A673 (cell line): Measurements from ENCODE around the gene RIPOR3. TPM values are rescaled to one million over a fixed set of nuclear protein-coding genes. Genes with fewer than 3 reads are reported as not detected.

Experiments used
- BruUV-seq: library from RNA; stranded (reverse); fragments of 400-500 nt; replicated peaks from 2 replicates; lab custom pipeline; 2021; lab: Mats Ljungman, UMichigan
- CTCF ChIA-PET: fragments of 300-600 bp; sonication (Branson Sonifier 250); formaldehyde crosslinking; loops from one replicate; lab custom pipeline; 2022; ENCODE audit warnings: antibody characterized with exemption; lab: Charles Lee
- POLR2A ChIA-PET: fragments of 300-600 bp; sonication (Branson Sonifier 250); formaldehyde crosslinking; loops from one replicate; lab custom pipeline; 2022; ENCODE audit warnings: antibody characterized with exemption; ENCODE audit not compliant: low non-redundant PET; lab: Charles Lee
- DNase-seq: peaks from one replicate; pipeline ENCODE4 v3.0.0-alpha.2; 2015; ENCODE audit warnings: low spot score
- H3K27ac ChIP-seq: fragments of 200-600 bp; sonication (generic); 2 replicates; pipeline ENCODE4 v1.5.1; 2016; ENCODE audit warnings: mixed run types, low read depth, mild to moderate bottlenecking, mixed read lengths, antibody characterized with exemption, low read length; ENCODE audit not compliant: poor library complexity, severe bottlenecking
- H3K27me3 ChIP-seq: fragments of 200-600 bp; sonication (generic); replicated peaks from 2 replicates; pipeline ENCODE4 v1.6.1; 2017; ENCODE audit warnings: mixed run types, low read depth, mild to moderate bottlenecking, mixed read lengths, antibody characterized with exemption, low read length; ENCODE audit not compliant: insufficient read depth, poor library complexity
- H3K36me3 ChIP-seq: fragments of 200-600 bp; sonication (generic); 2 replicates; pipeline ENCODE4 v1.6.1; 2016; ENCODE audit warnings: mixed run types, mild to moderate bottlenecking, mixed read lengths, antibody characterized with exemption, low read length; ENCODE audit not compliant: insufficient read depth, poor library complexity, severe bottlenecking
- H3K4me1 ChIP-seq: fragments of 200-600 bp; sonication (generic); 2 replicates; pipeline ENCODE4 v1.6.1; 2017; ENCODE audit warnings: mixed run types, mild to moderate bottlenecking, mixed read lengths, antibody characterized with exemption, low read length; ENCODE audit not compliant: insufficient read depth, poor library complexity, severe bottlenecking
- H3K4me3 ChIP-seq: fragments of 200-600 bp; sonication (generic); 2 replicates; pipeline ENCODE4 v1.5.1; 2016; ENCODE audit warnings: low read depth, mixed run types, mild to moderate bottlenecking, mixed read lengths, low read length; ENCODE audit not compliant: poor library complexity, severe bottlenecking
- H3K9me3 ChIP-seq: fragments of 200-600 bp; sonication (generic); 2 replicates; pipeline ENCODE4 v1.6.1; 2016; ENCODE audit warnings: mixed run types, low read depth, mild to moderate bottlenecking, mixed read lengths, antibody characterized with exemption, low read length; ENCODE audit not compliant: poor library complexity, severe bottlenecking
- CTCF ChIP-seq: fragments of 300-800, 200-600 bp; sonication (generic); conservative IDR thresholded peaks from 2 replicates; pipeline ENCODE4 v1.5.1; 2017; ENCODE audit warnings: low read depth, mild to moderate bottlenecking, antibody characterized with exemption, low read length, moderate library complexity, mixed read lengths
- EZH2 ChIP-seq: fragments of 200-600 bp; sonication (generic); IDR thresholded peaks from 2 replicates; pipeline ENCODE4 v1.6.1; 2017; ENCODE audit warnings: borderline replicate concordance, low read depth, mild to moderate bottlenecking, mixed read lengths, antibody characterized with exemption, low read length; ENCODE audit not compliant: poor library complexity, severe bottlenecking
- intact Hi-C: fragments of 100-400 bp; cut with micrococcal nuclease; formaldehyde crosslinking; loops from one replicate; pipeline ENCODE4 v1.10.0; 2022; ENCODE audit not compliant: unreplicated experiment
- total RNA-seq: library from RNA; stranded (reverse); gene quantifications from 2 replicates; pipeline ENCODE4 v1.2.3, GENCODE V29; 2021

Gene RIPOR3
- total RNA-seq, 1 experiment from 2014 or later: 19.1 TPM

- BruUV-seq: no TSS peak
These were observed 140.1 kb downstream of the RIPOR3 start for GRCh38 chr20:50551288-50551687.

GRCh38 chr20:50550531-50550930 lies 140.8 kb downstream of the RIPOR3 start:
- intact Hi-C loops: no loop called here
- CTCF ChIA-PET: no interaction called here
- H3K27me3 ChIP-seq: no peaks in the 10 kb centered on the region
- H3K9me3 ChIP-seq: peaks cover 3% of the 10 kb centered on the region
- H3K27ac ChIP-seq: no peak overlapping the region
- BruUV-seq: no TSS peak
- TF ChIP-seq CTCF (no peak), EZH2 (no peak)
- no peak overlapping the region for H3K4me3 ChIP-seq
- no peak for DNase-seq
- H3K36me3 ChIP-seq: no peaks in the 10 kb centered on the region
- no peaks in the 10 kb centered on the region for H3K4me1 ChIP-seq
- POLR2A ChIA-PET: interaction anchor here (0.5 kb wide), 1 partner anchor 178 kb away, joined by 3 read pairs; no protein-coding TSS in a partner anchor

More at GRCh38 chr20:50551288-50551687, 140.1 kb downstream of the RIPOR3 start:
- H3K27me3 ChIP-seq: no peaks in the 10 kb centered on the region
- CTCF ChIA-PET: no interaction called here
- POLR2A ChIA-PET: no interaction called here
- intact Hi-C loops: no loop called here
- H3K27ac ChIP-seq: no peak overlapping the region
- H3K4me1 ChIP-seq: no peaks in the 10 kb centered on the region
- H3K9me3 ChIP-seq: peaks cover 3% of the 10 kb centered on the region
- no peak overlapping the region for H3K4me3 ChIP-seq
- DNase-seq: no peak
- TF ChIP-seq EZH2: no peak
- TF ChIP-seq CTCF: no peak
- no peaks in the 10 kb centered on the region for H3K36me3 ChIP-seq

GRCh38 chr20:50548396-50548795 lies 142.9 kb downstream of the RIPOR3 start:
- TF ChIP-seq CTCF (no peak), EZH2 (no peak)
- no peaks in the 10 kb centered on the region for H3K27me3 ChIP-seq
- DNase-seq: no peak
- CTCF ChIA-PET: interaction anchor here (0.6 kb wide), 1 partner anchor 70 kb away, joined by 3 read pairs; no protein-coding TSS in a partner anchor
- no peak overlapping the region for H3K4me3 ChIP-seq
- intact Hi-C loops: no loop called here
- no peaks in the 10 kb centered on the region for H3K36me3 ChIP-seq
- no peaks in the 10 kb centered on the region for H3K9me3 ChIP-seq
- H3K27ac ChIP-seq: no peak overlapping the region
- no TSS peak for BruUV-seq
- POLR2A ChIA-PET: no interaction called here
- no peaks in the 10 kb centered on the region for H3K4me1 ChIP-seq
